ENCODE measurements around the gene VPS9D1. TPM values are rescaled to one million over a fixed set of nuclear protein-coding genes. Genes with fewer than 3 reads are reported as not detected.
"Not testable (repeated sequence)": the region's sequence is repeated elsewhere in the genome, so short reads cannot be mapped to it uniquely, and the experiment has no call there.

The VPS9D1 gene
- total RNA-seq, 1 donor from 2014 or later = 17.7 TPM

DNA sequence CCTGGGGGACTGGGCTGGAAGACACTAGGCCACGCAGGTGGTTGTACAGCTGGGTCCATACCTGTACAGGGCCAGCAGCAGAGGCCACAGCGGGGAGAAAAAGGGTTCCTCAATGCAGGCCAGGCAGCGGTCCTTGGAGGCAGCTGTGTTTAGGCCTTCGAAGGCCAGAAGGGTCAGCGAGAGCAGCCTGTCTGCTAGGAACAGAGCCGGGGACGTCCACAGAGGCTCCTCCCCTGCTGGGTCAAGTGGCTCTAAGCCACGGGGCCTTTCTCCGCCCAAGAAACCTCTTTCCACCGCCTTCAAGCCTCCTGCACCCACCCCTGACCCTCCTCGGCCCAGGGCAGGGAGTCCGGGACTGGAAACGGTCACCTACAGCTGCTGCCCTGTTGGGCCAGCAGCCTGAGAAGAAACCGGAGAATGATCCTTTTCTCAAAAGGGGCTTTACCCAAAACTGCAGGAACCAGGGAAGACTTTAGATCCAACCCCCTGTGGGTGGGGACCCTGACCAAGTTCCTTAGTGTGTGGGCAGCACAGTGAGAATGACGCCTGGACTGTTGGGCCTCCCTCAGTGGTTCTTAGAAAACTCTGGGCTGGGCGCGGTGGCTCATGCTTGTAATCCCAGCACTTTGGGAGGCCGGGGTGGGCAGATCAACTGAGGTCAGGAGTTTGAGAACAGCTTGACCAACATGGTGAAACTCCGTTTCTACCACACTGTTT, 10.8 kb downstream of the VPS9D1 start:
- DNase-seq (ENCODE audit: low spot score) = no peak

DNA sequence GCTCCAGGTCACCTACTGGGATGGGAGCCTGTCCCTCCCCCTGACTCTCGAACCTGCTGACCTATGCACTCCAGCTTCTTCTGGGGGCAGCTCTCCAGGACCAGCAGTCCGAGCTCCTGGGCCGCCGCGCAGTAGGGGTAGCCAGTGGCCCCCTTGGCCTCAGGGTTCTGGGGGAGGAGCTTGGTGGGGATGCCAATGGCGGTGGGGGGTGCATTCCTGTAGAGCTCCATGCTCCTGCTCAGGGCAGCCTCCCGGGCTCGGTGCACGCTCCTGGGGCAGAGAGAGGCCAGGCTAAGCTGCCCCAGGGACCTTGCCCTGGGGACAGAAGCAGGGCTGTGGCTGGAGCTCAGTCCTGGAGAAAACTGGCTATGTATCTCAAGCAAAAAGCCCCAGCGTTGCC, 11.5 kb downstream of the VPS9D1 start:
- DNase-seq (ENCODE audit: low spot score) = no peak

DNA sequence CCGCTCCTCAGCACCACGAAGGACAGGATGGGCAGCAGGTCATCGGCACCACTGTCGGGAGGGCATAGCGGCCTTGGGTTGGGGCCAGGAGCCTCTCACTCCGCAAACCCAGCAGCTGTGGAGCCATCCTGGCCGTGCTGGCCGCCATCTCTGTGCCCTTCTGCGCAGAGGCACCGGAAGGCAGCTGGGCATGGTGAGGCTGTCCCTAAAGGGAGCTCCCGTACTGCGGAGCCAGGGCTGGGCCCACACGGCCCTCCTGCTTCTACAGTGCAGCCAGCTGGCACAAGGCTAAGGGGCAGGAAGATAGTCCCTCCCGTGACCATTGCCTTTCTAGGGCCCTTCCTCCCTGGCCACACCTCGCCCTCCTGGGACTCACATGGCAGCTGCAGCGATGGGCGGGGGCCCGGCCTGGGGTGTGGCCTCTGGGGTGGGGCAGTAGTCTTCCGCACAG, 12.2 kb downstream of the VPS9D1 start:
- DNase-seq (ENCODE audit: low spot score) = no peak

DNA sequence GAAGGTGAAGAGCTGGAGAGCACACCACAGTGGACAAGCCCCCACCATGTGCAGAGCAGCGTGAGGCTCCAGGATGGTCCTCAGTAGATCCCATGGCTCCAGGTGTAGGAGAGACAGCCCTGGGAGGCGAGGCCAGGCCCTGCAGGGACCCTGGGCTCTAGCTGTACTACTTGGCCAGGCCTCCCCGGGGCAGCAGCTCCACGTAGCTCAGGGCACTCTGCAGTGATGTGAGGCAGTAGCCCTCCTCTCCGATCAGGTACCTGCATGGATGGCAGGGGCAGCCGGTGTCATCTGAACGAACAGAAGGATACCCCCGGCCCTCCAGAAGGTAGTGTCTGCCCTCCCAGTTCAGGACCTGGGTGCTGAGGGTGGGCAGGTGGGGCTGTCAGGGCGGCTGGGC, 13.0 kb downstream of the VPS9D1 start:
- DNase-seq (ENCODE audit: low spot score) = no peak

DNA sequence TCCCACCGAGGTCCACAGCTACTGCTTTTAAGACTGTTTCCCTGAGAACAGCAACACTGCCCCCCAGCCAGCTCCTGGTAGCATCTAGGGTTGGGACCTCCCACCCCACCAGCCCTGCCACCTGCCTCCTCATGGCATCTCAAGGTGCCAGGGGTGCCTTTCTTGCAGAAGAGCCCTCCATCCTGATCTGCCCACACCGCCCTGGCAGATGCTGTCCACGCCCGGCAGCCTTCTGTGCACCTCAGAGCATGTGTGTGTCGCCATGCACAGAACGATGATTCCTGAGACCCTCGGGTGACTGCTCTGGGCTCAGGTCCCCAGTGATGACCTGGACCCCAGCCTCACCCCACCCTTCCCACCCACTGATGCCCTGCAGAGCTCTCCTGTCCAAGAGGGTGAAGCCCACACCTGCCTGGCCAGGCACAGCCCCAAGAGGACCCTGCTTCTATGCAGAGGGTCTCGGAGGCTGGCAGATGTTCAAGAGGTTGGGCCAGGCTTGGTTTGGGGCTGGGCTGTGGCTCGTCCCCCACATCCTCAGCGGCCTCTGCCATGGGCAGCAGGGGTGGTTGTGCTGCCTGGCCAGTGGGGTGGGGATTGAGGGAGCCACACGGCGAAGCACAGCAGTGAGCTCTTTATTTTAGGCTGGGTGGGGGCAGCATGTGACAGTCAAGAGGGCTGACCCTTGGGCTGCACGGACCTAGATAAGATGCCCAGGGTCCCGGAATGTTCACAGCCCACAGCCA, 14.0 kb downstream of the VPS9D1 start:
- no peak for DNase-seq (ENCODE audit: low spot score)

DNA sequence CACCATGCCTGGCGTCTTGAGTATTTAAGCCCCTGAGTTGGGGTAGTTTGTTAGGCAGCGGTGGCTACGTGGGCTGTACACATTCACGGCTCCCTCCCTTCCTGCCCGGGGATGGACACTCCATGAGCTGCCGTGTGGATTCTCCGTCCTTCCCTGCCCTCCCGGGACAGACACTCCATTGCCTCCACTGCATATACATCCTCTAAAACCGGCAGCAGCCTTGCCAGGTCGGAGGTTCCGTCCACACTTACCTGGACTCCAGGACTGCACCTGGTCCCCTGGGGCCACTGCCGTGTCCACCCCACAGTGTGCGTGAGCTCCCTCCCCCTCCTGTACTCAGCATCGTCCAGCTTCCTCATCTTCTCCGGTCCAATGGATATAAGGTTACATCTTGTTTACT, 15.7 kb downstream of the VPS9D1 start:
- DNase-seq (ENCODE audit: low spot score) = no peak

DNA sequence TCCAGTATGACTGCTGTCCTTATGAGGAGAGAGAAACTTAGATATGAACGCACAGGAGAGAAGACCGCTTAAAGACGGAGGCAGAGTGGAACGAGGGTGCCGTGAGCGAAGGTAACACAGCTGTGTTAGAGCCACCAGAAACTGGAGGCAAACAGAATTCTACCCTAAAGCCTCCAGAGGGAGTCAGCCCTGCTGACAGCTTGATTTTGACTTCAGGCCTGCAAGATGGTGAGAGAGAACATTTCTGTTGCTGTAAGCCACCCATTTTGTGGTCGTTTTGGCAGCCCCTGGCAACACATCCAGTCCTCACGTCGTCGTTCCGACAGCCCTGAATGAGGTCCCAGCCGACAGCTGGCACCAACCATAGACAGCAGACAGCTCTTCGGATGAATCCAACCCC, 16.4 kb downstream of the VPS9D1 start:
- no peak for DNase-seq (ENCODE audit: low spot score)

DNA sequence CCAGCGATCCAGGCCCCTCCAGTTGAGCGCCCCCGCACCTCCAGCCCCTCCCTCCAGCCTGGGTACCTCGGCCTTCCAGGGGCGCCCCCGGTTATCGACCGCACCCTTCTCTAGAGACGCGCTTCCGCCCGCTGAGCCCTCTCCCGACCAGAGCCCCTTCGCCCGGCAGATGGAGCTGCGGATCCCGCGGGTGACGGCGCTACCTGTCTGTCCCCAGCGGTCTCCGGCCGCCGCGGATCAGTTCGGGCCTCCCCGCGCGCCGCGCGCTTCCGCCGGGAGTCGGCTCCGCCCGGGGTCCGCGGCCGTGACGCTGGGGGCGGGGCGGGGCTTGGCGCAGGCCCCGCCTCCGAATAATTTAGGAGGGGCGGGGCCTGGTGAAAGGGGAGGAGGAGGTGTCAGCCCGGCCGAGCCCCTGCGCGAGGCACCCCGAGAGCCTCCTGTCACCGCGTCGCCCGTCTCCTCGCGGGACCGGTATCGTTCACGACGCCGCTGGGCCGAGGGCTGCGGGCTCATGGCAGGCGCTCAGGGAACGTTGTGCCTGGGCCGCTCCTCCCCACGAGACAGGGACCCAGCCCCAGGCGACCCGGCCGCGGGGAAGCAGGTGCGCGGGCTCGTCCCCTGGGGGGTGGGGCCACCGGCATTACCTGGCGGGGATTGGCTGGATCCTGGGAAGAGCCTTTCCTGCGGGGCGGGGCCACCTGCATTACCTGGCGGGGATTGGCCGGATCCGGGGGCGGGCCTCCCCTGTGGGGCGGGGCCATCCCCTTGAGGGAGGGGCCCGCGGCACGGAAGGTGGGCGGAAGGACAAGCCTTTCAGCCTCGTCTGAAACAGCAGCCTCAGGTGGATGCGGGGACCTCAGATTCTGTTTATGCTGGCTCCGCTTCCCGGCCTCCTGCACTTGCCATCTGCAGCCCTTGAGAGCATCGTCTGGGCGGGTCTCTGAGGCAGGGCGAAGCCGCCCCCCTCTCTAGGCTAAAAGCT, 19.0 kb downstream of the VPS9D1 start, which contains the start of gene SPATA2L:
Gene SPATA2L, minus strand, starts transcription at position 281 of the 982 bp plus-strand sequence. CDS start 473 bp downstream, outside the sequence.
- DNase-seq (ENCODE audit: low spot score) = peak; percentile 95

DNA sequence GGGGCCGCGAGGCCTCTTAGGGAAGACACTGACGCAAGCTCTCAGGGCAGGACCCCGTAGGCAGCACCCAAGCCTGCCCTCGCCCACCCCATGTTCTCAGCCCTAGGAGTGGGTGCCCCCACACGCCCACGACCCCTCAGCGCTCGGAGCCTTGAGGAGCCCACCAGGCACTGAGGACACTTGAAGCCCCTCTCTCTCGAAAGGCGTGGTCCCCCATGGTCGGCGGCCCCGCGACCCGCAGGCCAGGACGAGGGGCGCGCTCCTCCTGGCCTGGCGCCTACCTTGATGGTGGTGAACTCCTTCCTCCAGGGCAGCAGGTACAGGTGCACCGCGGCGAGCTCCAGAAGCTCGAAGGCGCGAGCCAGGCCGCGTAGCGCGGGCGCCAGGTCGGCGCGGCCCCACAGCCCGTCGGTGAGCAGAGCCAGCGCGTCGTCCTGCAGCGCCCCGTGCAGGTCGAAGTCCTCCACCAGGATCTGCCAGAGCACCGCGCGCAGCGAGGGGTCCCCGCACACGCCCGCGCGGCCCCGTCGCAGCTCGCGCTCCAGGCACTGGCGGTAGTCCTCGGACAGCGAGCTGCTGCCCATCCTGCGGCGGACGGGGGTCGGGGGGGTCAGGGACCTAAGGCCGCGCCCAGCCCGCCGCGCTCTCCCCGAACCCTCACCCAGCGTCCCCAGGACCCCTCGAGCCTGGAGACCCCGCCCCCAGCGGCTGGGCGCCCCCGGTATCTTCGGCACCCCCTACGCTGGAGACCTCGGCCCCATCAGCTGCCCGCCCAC, 19.9 kb downstream of the VPS9D1 start:
- DNase-seq (ENCODE audit: low spot score) = no peak

DNA sequence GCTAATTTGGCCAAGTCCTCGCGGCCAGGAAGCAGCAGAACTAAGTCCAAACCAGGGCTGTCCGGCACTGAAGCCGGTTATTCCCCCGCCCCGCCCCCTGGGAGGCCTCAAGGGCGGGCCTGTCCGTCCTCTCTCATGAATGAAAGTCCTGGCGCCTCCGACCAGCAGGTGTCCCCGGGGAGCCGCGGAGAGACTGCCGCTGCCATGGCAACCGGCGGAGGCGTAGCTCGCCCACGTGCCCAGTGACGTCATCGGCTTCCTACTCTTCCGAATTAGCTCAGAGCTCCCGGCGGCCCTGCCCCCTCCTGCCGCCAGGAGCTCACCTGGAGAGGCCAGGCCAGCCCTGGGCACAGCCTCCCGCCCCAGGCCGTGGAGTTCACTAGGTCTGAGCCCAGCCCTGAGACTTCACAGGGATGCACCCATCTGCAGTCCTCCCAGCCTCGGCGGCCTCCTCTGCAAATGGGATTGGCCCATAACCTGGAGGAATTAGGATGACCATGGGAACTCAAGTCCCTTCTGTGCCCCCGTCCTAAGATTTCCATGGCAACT, 20.5 kb downstream of the VPS9D1 start:
- peak; percentile 100 for DNase-seq (ENCODE audit: low spot score)

DNA sequence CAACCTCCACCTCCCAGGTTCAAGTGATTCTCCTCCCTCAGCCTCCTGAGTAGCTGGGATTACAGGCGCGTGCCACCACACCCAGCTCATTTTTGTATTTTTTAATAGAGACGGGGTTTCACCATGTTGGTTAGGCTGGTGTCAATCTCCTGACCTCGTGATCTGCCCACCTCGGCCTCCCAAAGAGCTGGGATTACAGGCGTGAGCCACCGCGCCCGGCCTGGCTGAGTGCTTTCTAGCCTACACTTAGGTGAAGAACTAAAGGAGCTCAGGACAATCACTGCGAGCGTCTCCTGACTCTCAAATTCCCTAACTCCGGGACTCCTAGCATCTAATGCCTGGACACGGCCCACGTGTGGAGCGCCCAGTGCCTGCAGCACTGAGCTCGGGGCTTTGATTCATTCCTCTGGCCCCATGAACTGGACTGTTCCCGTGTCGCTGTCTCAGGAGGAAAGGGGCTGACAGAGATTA, 21.0 kb downstream of the VPS9D1 start:
- DNase-seq (ENCODE audit: low spot score) = not testable (repeated sequence)

DNA sequence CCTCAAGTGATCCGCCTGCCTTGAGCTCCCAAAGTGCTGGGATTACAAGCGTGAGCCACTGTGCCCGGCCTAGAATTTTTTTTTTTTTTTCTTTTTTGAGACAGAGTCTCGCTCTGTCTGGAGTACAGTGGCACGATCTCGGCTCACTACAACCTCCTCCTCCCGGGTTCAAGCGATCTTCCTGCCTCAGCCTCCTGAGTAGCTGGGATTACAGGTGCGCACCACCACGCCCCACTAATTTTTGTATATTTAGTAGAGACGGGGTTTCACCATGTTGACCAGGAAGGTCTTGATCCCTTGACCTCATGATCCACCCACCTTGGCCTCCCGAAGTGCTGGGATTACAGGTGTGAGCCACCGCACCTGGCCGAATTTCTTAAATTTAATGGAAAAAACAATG, 22.0 kb downstream of the VPS9D1 start:
- not testable (repeated sequence) for DNase-seq (ENCODE audit: low spot score)

DNA sequence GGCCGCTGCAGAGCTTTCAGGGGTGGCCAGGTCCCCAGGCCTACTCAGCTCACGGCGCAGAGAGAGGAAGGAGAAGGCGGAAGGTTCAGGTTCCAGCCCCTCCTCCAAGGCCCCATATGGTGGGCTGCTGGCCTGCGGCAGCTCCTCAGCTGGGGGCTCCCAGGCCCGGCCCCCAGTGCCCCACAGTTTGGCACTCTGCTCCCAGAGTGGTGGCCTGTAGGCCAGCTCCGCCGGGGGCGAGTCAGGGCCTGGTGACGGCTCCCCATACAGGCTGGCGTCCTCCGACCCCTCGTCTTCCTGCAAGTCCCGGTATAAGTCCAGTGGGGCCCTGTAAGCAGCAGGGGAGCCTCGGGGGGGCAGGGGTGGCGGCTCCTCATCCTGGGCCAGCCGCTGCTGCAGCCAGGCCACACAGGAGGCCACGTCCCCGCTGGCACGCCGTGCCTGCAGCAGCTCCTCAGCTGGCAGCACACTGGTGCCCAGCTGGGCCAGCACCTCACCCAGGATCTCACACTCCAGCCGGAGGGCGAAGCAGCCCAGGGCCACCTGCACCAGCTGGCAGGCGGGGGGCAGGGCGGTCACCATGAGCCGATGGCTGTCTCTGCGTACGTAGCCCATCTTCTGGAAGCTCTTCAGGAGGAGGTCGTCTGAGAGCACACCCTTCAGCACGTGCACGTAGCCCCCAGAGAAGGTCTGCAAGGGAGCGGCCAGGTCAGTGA, 22.9 kb downstream of the VPS9D1 start:
- DNase-seq (ENCODE audit: low spot score) = no peak

DNA sequence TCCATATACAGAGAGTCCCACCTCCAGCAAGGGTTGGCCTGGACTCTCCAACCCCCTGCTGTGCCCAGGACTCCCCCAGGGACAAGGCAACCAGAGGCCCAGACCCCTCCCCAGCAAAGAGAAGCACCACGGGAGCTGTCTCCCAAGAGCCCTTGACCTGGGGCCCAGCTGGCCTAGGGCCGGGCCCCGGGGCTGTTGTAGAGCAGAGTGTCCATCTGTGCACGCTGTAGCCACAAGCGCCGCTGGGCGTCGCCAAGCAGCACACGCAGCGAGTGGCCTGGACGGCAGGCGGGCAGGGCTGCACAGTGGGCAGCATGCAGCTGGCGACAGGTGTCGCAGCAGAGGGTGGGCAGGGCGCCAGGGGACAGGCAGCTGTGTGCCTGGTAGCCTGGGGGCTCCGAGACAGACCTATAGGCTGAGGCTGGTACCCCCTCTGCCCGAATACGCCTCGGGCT, 23.5 kb downstream of the VPS9D1 start:
- no peak for DNase-seq (ENCODE audit: low spot score)

DNA sequence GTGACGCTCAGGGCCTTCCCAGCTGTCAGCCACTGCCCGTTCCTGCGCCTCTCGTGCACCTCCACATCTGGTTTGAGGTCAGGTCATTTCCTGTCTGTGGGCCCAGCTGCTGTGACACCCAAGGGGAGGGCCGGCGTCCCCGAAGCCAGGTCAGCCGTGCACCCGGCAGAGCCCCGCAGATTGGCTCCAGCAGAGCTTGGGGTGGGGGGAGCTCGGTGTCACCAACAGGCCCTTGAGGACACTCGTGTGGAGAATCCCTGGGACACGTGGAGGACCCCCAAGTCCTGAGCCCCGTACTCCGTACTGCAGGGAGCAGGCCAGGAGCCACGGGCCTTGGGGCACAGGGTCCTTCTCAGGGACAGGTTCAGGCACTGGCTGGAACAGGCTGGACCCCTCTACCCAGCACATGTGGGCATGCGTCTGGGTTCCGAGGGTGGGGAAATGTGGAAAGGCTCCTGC, 24.0 kb downstream of the VPS9D1 start:
- DNase-seq (ENCODE audit: low spot score) = no peak

DNA sequence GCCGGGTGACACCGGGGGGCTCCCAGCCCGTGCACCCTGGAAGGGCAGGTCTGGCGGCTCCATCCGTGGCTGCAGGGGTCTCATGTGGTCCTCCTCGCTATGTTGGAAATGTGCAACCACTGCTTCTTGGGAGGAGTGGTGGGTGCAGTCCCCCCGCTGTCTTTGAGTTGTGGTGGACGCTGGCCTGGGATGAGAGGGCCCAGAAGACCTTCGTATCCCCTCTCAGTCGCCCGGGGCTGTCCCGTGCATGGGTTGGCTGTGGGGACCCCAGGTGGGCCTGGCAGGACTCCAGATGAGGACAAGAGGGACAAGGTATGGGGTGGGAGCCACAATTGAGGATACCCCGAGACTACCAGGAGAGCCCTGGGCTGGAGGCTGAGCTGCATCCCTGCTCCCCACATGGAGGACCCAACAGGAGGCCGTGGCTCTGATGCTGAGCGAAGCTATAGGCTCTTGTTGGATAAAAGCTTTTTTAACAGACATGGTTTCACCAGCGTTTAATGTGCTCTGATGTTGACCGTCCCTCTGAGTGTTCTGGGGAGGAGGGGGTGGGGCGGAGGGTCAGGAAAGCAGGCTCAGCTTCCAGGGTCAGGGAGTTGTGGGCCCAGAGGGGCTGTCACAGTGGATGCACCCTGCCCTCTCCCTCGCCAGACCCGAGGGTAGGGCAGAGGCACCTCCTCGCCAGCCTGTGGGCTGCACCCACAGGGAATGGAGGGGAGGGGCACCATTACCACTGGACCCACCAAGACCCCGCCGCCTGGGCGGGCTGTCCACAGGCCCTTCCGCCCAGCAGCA, 24.6 kb downstream of the VPS9D1 start:
- DNase-seq (ENCODE audit: low spot score) = no peak

DNA sequence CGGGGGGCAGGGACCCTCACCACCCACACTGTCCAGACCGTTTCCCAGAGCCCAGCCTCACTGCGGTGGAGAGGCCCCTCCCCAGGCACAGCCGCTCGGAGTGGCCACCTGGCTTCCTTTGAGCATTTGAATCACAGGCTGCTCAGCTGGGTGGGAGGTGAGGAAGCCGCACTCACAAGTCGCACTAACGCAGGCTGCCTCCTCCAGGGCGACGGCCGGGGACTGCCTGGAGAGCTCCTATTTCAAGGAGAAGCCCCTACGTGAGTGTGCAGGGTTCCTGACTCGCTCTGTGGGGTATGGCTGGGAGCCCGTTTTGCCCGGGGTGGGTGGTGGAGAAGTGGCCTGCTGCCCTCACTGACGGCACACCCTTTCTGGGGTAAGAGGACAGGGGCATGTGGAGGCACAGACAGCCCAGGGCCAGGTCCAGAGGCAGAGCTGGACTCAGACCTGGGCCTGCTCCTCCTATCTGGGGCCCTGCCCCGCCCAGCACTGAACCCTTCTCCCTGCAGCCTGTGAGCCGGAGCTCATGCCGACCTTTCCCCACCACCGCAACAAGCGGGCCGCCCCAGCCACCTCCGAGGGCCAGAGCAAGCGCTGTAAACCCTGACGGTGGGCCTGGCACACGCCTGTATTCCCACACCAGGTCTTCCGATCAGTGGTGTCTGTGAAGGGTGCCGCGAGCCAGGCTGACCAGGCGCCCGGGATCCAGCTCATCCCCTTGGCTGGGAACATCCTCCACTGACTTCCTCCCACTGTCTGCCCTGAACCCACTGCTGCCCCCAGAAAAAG, 25.4 kb downstream of the VPS9D1 start:
- DNase-seq (ENCODE audit: low spot score) = no peak

DNA sequence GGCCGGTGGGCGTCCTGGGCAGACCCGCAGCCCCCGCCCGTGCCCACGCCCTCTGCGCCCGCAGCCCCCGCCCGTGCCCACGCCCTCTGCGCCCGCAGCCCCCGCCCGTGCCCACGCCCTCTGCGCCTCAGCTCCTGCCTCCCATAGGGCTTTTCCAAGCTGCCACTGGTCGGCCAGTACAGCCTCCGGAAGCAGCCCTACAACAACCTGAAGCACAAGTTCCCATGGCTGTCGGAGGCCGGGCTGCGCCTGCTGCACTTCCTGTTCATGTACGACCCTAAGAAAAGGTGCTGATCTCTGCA, 26.0 kb downstream of the VPS9D1 start:
- DNase-seq (ENCODE audit: low spot score) = not testable (repeated sequence)
